ENCODE results near the gene CEP162. TPM values are rescaled to one million over a fixed set of nuclear protein-coding genes. Genes with fewer than 3 reads are reported as not detected.
"Not testable (repeated sequence)": the region's sequence is repeated elsewhere in the genome, so short reads cannot be mapped to it uniquely, and the experiment has no call there.

CEP162 gene
- total RNA-seq, 1 donor from 2014 or later: 28.8 TPM

DNA sequence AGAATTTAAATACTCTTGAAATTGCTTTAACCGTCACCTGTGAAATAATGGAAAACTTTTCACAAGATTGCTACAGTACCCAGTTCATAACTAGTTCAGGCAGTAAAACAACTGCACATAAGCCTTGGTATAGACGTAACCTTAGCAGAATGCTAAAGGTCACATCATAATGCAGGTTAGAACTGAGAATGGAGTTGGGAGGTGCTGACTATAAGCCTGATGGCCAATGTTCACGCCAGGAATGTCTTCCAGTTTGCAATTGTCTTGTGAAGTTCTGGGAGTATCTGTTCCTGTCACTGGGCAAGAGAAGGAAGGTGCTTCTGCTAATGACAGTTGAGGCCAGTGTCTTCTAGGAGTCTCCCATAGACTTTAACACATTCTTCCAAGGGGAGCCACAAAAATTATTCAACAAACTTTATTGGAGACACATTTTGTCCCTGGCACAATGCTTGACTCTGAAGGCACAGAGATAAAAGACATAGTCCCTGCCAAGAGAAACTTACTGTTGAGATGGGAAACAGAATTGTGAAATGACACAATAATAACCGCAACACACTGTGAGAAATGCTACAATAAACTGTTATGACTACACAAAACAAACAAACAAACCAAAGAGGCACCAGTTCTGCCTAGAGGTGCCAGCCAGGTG lies 24.6 kb upstream of the CEP162 start:
- Histone ChIP-seq H3K9ac (no peak overlapping the region), H3K79me2 (ENCODE audit: low read depth) (no peaks in the 10 kb centered on the region), H3K4me2 (no peak overlapping the region), H3K27me3 (no peaks in the 10 kb centered on the region), H3K4me1 (no peaks in the 10 kb centered on the region), H3K36me3 (no peaks in the 10 kb centered on the region), H3K4me3 (no peak overlapping the region), H3K27ac (no peak overlapping the region), H3F3A (ENCODE audit: low read depth) (no peaks in the 10 kb centered on the region), H2AFZ (replicated peaks) (no peak overlapping the region), H4K20me1 (ENCODE audit: low read depth) (no peaks in the 10 kb centered on the region), H3K9me3 (ENCODE audit: low read depth) (no peaks in the 10 kb centered on the region)
- no peaks in the 10 kb centered on the region for H3K36me3 Mint-ChIP-seq
- no peaks in the 10 kb centered on the region for H3K9me3 Mint-ChIP-seq
- H3K4me3 Mint-ChIP-seq: no peak overlapping the region
- peaks cover 2% of the 10 kb centered on the region for H3K27me3 Mint-ChIP-seq (ENCODE audit: insufficient read depth, low read depth)
- H3K27ac Mint-ChIP-seq: no peak overlapping the region
- no peak for TF ChIP-seq EZH2phosphoT487 (IDR thresholded peaks at IDR 0.05)
- no peak for TF ChIP-seq EZH2 (IDR thresholded peaks at IDR 0.05)
- TF ChIP-seq CTCF (IDR thresholded peaks at IDR 0.05): no peak
- no peaks in the 10 kb centered on the region for H3K4me1 Mint-ChIP-seq
- DNase-seq (ENCODE audit: low spot score): no peak

GRCh38 chr6:84249724-84250123 lies 22.3 kb upstream of the CEP162 start:
- H3K36me3 Mint-ChIP-seq: no peaks in the 10 kb centered on the region
- no peak overlapping the region for H3K27ac Mint-ChIP-seq
- H3K79me2 ChIP-seq (ENCODE audit: low read depth): no peaks in the 10 kb centered on the region
- no peak overlapping the region for H3K4me3 Mint-ChIP-seq
- H3K27ac ChIP-seq: no peak overlapping the region
- peak overlapping the region; percentile 0 for H2AFZ ChIP-seq (replicated peaks)
- no peaks in the 10 kb centered on the region for H3K4me1 ChIP-seq
- peaks cover 2% of the 10 kb centered on the region for H3K27me3 Mint-ChIP-seq (ENCODE audit: insufficient read depth, low read depth)
- H3K9ac ChIP-seq: no peak overlapping the region
- TF ChIP-seq EZH2phosphoT487 (IDR thresholded peaks at IDR 0.05): no peak
- no peak for TF ChIP-seq EZH2 (IDR thresholded peaks at IDR 0.05)
- TF ChIP-seq CTCF (IDR thresholded peaks at IDR 0.05): no peak
- DNase-seq (ENCODE audit: low spot score): no peak
- no peak overlapping the region for H3K4me3 ChIP-seq
- H3K36me3 ChIP-seq: no peaks in the 10 kb centered on the region
- H4K20me1 ChIP-seq (ENCODE audit: low read depth): no peaks in the 10 kb centered on the region
- no peaks in the 10 kb centered on the region for H3K27me3 ChIP-seq
- H3K9me3 ChIP-seq (ENCODE audit: low read depth): no peaks in the 10 kb centered on the region
- no peak overlapping the region for H3K4me2 ChIP-seq
- no peaks in the 10 kb centered on the region for H3F3A ChIP-seq (ENCODE audit: low read depth)
- H3K4me1 Mint-ChIP-seq: no peaks in the 10 kb centered on the region
- H3K9me3 Mint-ChIP-seq: no peaks in the 10 kb centered on the region

DNA sequence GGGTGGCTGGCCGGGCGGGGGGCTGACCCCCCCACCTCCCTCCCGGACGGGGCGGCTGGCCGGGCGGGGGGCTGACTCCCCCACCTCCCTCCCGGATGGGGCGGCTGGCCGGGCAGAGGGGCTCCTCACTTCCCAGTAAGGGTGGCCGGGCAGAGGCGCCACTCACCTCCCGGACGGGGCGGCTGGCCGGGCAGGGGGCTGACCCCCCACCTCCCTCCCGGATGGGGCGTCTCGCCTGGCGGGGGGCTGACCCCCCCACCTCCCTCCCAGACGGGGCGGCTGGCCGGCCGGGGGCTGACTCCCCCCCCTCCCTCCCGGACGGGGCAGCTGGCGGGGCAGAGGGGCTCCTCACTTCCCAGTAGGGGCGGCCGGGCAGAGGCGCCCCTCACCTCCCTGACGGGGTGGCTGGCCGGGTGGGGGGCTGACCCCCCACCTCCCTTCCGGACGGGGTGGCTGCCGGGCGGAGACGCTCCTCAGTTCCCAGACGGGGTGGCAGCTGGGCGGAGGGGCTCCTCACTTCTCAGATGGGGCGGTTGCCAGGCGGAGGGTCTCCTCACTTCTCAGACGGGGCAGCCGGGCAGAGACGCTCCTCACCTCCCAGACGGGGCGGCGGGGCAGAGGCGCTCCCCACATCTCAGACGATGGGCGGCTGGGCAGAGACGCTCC lies 17.1 kb upstream of the CEP162 start:
- not testable (repeated sequence) for H3K36me3 Mint-ChIP-seq; H3K4me3 ChIP-seq; H3K4me1 Mint-ChIP-seq; DNase-seq (ENCODE audit: low spot score); H4K20me1 ChIP-seq (ENCODE audit: low read depth); H3F3A ChIP-seq (ENCODE audit: low read depth); H3K4me2 ChIP-seq; H3K4me1 ChIP-seq; H3K27me3 ChIP-seq; H3K27ac Mint-ChIP-seq; H3K27me3 Mint-ChIP-seq (ENCODE audit: insufficient read depth, low read depth); H2AFZ ChIP-seq (replicated peaks); H3K9ac ChIP-seq; H3K9me3 Mint-ChIP-seq; H3K27ac ChIP-seq; H3K36me3 ChIP-seq; H3K9me3 ChIP-seq (ENCODE audit: low read depth); H3K4me3 Mint-ChIP-seq; H3K79me2 ChIP-seq (ENCODE audit: low read depth)

GRCh38 chr6:84243240-84243639 lies 15.8 kb upstream of the CEP162 start:
- H2AFZ ChIP-seq (replicated peaks): no peak overlapping the region
- H3F3A ChIP-seq (ENCODE audit: low read depth): no peaks in the 10 kb centered on the region
- Mint-ChIP-seq H3K27me3 (ENCODE audit: insufficient read depth, low read depth) (peaks cover 4% of the 10 kb centered on the region), H3K27ac (no peak overlapping the region), H3K4me1 (no peaks in the 10 kb centered on the region), H3K4me3 (no peak overlapping the region), H3K36me3 (no peaks in the 10 kb centered on the region), H3K9me3 (no peaks in the 10 kb centered on the region)
- no peaks in the 10 kb centered on the region for H3K79me2 ChIP-seq (ENCODE audit: low read depth)
- H3K4me3 ChIP-seq: no peak overlapping the region
- H3K36me3 ChIP-seq: no peaks in the 10 kb centered on the region
- H3K27me3 ChIP-seq: no peaks in the 10 kb centered on the region
- no peak overlapping the region for H3K9ac ChIP-seq
- no peaks in the 10 kb centered on the region for H3K4me1 ChIP-seq
- no peaks in the 10 kb centered on the region for H3K9me3 ChIP-seq (ENCODE audit: low read depth)
- TF ChIP-seq EZH2phosphoT487 (IDR thresholded peaks at IDR 0.05) (no peak), EZH2 (IDR thresholded peaks at IDR 0.05) (no peak), CTCF (IDR thresholded peaks at IDR 0.05) (no peak)
- no peak overlapping the region for H3K4me2 ChIP-seq
- H3K27ac ChIP-seq: no peak overlapping the region
- DNase-seq (ENCODE audit: low spot score): no peak
- no peaks in the 10 kb centered on the region for H4K20me1 ChIP-seq (ENCODE audit: low read depth)

Measured in neural progenitor cell (in vitro differentiated cells).